Activated CD4-positive, alpha-beta T cell treated with anti-CD3 and anti-CD28 coated beads, Interleukin-2, amount 50 U/mL, for 16 hours (primary cell): ENCODE data around the gene SGCD.

ENCODE experiments used
- DNase-seq: peaks from one replicate; pipeline ENCODE4 v3.0.0-alpha.2; 2020

The SGCD gene

GRCh38 chr5:156363861-156364260 is 36.9 kb downstream of the SGCD start:
- DNase-seq: no peak

GRCh38 chr5:156366521-156366920 is 39.6 kb downstream of the SGCD start:
- DNase-seq: no peak

DNA sequence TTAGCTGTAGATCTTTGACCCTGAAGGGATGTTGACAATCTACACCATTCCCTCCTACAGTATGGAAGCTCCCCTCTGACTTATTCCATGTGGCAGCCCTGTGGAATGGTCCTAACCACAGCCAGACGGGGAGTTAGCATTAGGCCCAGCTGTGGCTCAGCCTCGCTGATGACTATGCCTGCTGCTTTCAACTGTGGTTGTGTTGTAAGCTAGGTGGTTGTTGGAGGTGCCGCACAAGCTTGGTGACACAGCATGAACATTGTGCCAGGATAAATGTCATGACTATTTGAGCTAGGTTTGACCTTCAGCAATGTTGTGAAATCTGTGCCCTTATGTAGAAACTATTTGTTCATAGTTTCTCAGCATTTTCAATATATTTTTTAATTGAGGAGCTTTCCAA is 40.6 kb downstream of the SGCD start:
- DNase-seq: no peak

GRCh38 chr5:156375895-156376495 is 49.0 kb downstream of the SGCD start:
- no peak for DNase-seq

DNA sequence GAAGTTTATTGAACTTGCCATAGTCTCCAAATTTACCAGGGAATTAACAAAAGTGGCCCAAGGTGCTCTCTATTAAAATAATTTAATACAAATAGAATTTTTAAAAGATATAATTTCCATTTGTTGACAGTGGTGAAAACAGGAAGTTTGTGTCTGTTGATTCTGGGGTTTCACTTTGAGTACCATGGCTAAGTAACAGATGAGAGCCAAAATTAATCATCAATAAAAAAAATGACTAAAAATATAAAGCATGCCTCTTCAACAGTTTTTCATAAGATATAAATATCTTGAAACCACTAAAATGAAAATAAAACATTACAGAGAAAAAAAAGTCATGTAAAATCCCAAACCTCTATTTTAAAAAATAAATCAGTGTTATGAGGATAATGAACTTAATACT is 49.8 kb downstream of the SGCD start:
- no peak for DNase-seq

DNA sequence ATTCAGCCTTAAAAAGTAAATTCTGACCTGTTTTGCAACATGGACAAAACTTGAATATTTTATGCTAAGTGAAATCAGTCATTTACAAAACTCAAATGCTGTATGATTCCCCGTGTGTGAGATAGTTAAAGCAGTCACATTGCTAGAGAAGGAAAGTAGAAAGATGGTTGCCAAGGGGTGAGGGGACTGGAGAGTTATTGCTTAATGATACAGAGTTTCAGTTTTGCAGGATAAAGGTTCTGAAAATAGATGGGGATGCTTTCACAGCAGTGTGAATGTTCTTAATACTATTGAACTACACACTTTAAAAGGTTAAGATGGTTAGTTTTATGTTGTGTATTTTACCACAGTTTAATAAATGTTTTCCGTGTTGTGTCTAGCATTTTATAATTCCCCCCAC is 51.2 kb downstream of the SGCD start:
- no peak for DNase-seq

GRCh38 chr5:156379206-156379605 is 52.2 kb downstream of the SGCD start:
- DNase-seq: no peak

DNA sequence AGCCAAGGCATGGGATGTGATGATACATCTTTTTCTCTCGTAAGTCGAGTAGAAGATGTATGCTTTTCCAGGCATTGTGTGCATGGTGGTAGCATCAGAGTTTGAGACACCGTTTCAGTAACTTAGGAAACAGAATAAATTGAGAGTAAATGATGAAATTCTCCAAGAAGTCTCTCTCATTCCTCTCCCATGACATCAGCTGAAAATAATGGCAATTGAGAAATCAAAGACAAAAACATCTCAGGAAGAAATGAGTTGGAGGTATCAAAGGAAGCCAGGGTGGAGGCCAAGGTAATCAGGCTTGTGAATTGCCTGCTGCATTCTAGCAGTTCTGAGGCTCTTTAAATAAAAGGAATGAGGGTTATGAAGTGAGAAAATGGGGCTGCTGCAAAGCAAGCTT is 53.9 kb downstream of the SGCD start:
- DNase-seq: no peak

GRCh38 chr5:156383510-156384265 is 56.7 kb downstream of the SGCD start:
- no peak for DNase-seq

- no peak for DNase-seq
Observed at GRCh38 chr5:156385416-156385815, 58.5 kb downstream of the SGCD start.

- no peak for DNase-seq
Observed at GRCh38 chr5:156386976-156387375, 60.0 kb downstream of the SGCD start.

DNA sequence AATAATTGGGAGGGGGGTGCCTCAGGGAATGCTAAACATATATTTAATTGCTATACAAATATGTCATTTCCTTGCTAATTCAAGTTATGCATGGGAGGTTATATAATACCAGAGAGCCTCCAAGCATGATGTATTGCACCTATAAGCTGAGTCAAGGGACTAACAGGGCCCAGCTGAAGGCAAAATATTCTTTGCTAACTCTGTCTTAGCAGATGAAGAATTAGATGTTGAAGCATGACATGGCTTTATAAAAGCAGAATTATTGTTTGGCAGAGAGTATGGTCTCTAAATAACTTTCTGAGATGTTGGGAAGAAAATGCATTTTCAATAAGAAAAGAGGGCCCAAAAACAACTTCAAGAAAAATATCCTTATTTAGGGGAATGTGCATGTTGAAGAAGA is 60.4 kb downstream of the SGCD start:
- no peak for DNase-seq

DNA sequence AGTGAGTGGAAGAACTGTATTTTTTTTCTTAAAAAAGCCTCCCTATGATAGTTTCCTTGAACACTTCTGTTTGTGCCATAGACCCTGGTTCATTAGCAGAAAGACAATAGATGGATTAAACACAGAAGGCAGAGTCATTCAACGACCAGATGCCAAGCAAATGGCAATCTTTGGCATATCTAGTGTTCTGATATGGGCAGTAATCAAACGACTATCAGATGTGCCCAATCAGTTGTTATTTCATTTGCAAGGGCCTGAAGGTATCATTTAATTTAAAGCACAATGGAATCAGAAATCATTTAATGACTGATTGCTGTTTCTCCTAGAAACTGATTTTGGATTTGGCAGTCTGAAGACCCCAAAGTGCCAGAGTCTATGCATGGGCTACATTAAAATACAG is 61.3 kb downstream of the SGCD start:
- no peak for DNase-seq

GRCh38 chr5:156391139-156391538 is 64.2 kb downstream of the SGCD start:
- DNase-seq: no peak

DNA sequence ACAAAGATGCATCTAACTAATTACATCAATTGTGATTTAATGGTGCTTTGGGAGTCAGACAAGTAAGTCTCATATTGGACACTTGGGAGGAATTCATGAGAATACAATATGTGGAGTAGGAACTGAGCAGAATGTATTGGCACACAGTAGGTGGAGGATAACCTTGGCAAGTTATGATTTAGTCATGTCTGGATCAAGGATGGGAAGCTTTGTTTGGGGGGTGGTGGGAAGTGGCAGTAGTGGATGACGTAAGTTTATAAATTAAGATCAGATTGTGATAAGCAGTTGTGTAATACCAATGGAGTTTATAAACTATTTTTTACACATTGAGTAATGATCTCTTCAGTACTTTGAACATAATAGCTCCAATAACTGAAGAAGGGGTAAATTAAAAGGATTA is 67.0 kb downstream of the SGCD start:
- DNase-seq: no peak

DNA sequence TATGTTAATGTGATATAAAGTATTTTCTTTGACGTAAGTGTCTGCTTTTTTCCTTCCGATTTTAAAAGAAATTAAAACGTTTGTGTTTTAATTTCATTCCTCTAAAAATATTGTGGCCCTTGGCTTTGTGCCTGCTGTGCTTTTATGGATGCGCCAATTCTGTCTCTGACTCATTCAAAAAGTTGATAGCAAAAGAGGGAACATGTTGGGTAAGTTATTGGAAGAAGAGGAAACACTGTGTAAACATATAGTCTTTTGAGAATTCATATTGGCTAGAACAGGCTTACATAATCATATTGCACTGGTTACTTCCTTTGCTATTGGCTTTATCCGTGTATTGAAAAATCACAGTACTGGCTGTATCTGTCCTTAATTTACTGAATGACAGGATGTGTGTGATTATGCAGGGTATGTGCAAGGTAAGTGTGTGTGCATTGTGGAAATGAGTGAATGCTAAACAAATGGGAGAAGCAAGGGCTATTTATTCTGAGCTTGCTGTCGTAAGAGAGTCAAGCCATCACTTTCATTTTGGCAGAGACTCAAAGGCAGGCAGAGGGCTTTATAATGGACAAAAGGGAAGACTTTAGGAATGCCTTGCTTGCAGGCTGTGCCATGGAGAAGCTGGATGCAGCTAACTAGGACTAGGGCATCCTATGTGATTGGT is 67.8 kb downstream of the SGCD start:
- DNase-seq: no peak

DNA sequence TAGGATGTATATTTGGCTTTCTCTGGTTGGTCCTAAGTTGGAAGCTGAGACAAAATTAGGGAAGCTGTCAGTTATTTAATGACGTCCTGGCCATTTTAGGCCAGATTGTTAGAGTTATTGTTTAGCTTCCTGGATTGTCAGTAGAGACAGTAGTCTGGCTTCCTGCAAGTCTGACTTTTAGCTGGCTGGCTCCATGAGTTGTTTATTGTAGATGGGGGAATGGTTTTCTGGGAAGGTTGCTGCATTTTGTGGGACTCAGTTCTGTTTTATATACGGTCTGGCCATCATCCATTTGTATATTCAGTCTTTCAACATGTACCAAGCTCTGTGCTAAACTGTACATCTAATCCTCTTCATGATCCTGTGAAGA is 68.3 kb downstream of the SGCD start:
- no peak for DNase-seq

- DNase-seq: no peak
Observed at GRCh38 chr5:156396063-156396829, 69.3 kb downstream of the SGCD start.

DNA sequence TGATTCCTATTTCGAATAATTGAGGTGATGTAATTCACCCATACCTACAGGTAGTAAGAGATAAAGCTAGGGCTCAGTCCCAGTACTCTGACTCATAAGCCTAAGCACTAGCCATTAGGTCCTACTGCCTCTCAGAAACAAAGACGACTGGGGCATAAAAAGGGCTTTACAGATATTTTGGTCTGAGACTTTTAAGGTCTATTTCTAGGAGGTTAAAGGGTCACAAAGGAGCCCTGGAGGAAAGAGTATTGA is 69.8 kb downstream of the SGCD start:
- no peak for DNase-seq

GRCh38 chr5:156399323-156399722 is 72.4 kb downstream of the SGCD start:
- DNase-seq: no peak

DNA sequence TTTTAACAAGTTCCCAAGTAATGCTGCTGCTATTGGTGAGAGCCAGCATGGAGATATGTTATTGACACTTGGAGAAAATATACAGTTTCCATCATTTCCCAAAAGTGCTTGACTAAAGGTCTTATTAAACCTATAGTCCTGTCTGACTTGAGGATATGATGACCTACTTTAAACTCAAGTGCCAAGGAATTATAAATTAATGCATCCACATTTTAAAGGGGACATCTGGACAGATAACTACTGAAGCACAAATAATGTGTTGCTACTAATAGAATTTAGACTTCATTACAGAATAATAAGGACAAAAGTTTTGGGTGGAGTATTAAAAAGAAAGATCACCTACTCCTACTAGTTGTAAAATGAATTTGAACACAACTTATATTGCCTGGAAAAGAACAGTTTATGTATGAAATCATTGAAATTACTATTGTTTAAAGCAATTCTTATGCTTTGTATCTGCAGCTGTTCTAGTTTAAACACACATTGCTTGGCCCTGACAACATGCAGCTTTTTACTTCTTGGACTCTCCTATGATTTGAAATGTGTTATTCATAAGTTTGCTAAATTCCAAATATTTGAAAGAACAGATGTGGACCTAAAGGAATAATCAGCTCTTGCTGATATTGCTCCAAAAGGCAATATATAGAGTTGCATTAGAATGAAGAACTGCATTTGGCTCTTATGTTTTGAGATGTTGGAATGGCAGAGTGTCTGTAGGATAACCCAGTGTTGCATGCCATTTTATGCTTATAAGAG is 73.4 kb downstream of the SGCD start:
- no peak for DNase-seq

- peak; percentile 37 for DNase-seq
Observed at GRCh38 chr5:156401804-156402203, 74.8 kb downstream of the SGCD start.

DNA sequence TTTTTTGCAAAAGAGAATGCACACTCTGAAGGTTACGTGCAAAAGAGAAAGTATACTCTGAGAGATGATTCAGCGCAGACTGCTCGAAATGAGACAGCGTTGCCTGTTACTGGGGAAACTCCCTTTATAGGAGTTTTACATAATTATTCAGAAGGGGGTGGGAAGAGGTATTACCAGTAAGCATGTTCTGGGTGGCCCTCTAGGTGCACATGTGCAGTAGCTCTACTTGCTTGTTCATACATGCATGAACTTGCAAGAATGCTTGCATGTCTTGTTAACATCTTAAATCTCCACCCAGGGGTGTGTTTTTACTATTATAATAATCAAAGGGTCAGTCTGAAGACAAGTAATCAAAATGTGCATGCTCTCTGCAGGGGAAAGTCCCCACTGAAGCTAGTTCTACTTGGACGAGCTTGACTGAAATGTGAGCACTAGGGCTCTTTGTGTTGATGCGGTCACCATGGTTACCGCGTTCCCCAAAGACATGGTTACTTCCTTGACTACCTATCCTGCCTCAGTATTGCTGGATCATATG is 75.5 kb downstream of the SGCD start:
- peak; percentile 89 for DNase-seq
